AG04450 (cell line): ENCODE measurements around the gene RBM38. TPM values are rescaled to one million over a fixed set of nuclear protein-coding genes. Genes with fewer than 3 reads are reported as not detected.

ENCODE experiments used
- CTCF ChIA-PET: fragments of 300-600, 350-600 bp; formaldehyde crosslinking; extraction: SDS; loops from one replicate; lab custom pipeline; 2022; ENCODE audit warnings: antibody characterized with exemption, inconsistent platforms; lab: Charles Lee
- POLR2A ChIA-PET: fragments of 350-600 bp; formaldehyde crosslinking; extraction: SDS; loops from one replicate; lab custom pipeline; 2021; ENCODE audit warnings: antibody characterized with exemption, inconsistent platforms; lab: Yijun Ruan, JAX
- DNase-seq: peaks from one replicate; pipeline ENCODE4 v3.0.0-alpha.2; 2011; ENCODE audit warnings: low read depth, low spot score
- H3K27ac ChIP-seq: one replicate; pipeline ENCODE4 v1.5.1; 2012; ENCODE audit warnings: low read depth, low read length, control low read depth
- H3K27me3 ChIP-seq: one replicate; pipeline ENCODE4 v1.6.0; 2012; ENCODE audit warnings: low read length; ENCODE audit not compliant: control insufficient read depth, insufficient read depth
- H3K4me3 ChIP-seq: 2 replicates; pipeline ENCODE4 v1.5.1; 2011; ENCODE audit warnings: mild to moderate bottlenecking, low read depth, low read length, control low read depth
- H3K9me3 ChIP-seq: 2 replicates; pipeline ENCODE4 v1.5.1; 2012; ENCODE audit warnings: low read length; ENCODE audit not compliant: control insufficient read depth, insufficient read depth
- polyA plus RNA-seq: library from polyadenylated mRNA; depleted of rRNA; stranded (reverse); fragments of >200 nt; gene quantifications from 2 replicates; pipeline ENCODE4 v1.2.3, GENCODE V29; 2011
- TF ChIP-seq, protein P1 (sequence below): IDR thresholded peaks from 2 replicates; pipeline ENCODE4 v1.5.1; 2011; ENCODE audit warnings: low read depth, low read length, control low read depth, inconsistent platforms

The RBM38 gene
- polyA plus RNA-seq, 1 experiment: 5.2 TPM

DNA sequence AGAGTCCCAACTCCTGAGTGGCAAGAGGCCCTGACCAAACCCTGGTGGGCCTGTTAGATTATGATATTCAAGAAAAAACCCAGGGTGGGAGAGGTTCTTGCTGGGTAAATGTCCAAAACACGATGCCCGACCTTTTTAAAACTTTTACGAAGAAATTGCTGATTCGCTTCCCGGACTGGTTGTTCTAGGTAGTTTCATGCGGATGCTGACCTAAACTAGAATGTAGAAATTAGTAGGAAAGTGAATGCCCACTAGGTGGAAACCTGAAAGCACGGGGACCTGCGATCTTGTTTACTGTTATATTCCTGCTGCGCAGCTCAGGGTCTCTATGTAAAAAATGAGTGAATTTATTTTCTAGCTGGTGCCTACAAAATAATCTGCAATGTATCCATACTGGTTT, 37.8 kb upstream of the RBM38 start:
- POLR2A ChIA-PET: no interaction called here
- TF ChIP-seq, protein P1, sequence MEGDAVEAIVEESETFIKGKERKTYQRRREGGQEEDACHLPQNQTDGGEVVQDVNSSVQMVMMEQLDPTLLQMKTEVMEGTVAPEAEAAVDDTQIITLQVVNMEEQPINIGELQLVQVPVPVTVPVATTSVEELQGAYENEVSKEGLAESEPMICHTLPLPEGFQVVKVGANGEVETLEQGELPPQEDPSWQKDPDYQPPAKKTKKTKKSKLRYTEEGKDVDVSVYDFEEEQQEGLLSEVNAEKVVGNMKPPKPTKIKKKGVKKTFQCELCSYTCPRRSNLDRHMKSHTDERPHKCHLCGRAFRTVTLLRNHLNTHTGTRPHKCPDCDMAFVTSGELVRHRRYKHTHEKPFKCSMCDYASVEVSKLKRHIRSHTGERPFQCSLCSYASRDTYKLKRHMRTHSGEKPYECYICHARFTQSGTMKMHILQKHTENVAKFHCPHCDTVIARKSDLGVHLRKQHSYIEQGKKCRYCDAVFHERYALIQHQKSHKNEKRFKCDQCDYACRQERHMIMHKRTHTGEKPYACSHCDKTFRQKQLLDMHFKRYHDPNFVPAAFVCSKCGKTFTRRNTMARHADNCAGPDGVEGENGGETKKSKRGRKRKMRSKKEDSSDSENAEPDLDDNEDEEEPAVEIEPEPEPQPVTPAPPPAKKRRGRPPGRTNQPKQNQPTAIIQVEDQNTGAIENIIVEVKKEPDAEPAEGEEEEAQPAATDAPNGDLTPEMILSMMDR: 0 out of 2 replicates have a peak, but pooled peaks have one; percentile 3
- H3K9me3 ChIP-seq: no peaks in the 10 kb centered on the region
- no peak for DNase-seq
- H3K4me3 ChIP-seq: no peak overlapping the region
- H3K27ac ChIP-seq: no peak overlapping the region
- CTCF ChIA-PET: no interaction called here
- H3K27me3 ChIP-seq: no peaks in the 10 kb centered on the region

DNA sequence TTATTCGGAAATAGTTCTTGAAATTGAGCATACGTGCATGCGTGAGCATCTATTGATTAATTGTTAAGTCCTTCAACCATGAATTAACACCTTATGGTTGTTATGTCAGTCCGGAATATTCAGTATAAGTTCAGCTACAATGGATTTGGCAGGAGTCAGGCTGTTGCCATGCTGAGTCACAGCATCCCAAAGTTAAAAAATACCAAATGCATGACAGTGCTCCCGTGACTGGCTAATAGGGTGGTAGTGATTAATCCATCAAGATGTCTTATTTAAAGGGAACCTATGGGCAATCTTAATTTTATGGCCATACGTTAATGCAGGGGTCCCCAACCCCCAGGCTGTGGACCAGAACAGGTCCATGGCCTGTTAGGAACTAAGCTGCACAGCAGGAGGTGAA, 29.7 kb upstream of the RBM38 start:
- CTCF ChIA-PET: interaction anchor here (0.7 to 3.5 kb wide), 3 partner anchors 20 to 810 kb away, joined by 3 to 24 read pairs (median 4); no protein-coding TSS in a partner anchor
- DNase-seq: peak; percentile 47
- no peaks in the 10 kb centered on the region for H3K27me3 ChIP-seq
- H3K27ac ChIP-seq: peak overlapping the region; percentile 72
- TF ChIP-seq, protein P1: no peak
- H3K9me3 ChIP-seq: no peaks in the 10 kb centered on the region
- POLR2A ChIA-PET: interaction anchor here (0.8 to 1.4 kb wide), 2 partner anchors 10 to 14 kb away, joined by 3 to 5 read pairs; partner anchors contain the start of gene RAE1
- H3K4me3 ChIP-seq: no peak overlapping the region

DNA sequence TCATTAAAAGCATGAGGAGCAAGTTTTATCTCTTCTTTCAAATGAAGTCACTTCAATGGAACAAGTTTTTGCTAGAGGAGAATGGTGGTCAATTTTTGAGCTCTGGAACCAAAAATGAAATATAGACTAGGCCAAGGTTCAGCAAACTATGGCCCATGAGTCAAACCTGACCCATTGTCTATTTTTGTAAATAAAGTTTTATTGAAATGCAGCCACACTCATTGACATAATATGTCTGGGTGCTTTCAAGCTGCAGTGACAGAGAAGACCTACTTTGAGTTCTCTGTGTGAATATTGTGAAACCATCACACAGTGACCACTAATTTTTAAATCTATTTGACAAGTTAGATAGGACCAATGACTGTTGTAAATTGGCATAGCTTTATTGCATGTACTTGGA, 26.7 kb upstream of the RBM38 start:
- ChIA-PET CTCF (interaction anchor here (1.5 to 3.5 kb wide), 2 partner anchors 17 to 18 kb away, joined by 3 to 24 read pairs; no protein-coding TSS in a partner anchor), POLR2A (no interaction called here)
- no peaks in the 10 kb centered on the region for H3K9me3 ChIP-seq
- no peak overlapping the region for H3K4me3 ChIP-seq
- no peak overlapping the region for H3K27ac ChIP-seq
- TF ChIP-seq, protein P1: no peak
- DNase-seq: no peak
- no peaks in the 10 kb centered on the region for H3K27me3 ChIP-seq

DNA sequence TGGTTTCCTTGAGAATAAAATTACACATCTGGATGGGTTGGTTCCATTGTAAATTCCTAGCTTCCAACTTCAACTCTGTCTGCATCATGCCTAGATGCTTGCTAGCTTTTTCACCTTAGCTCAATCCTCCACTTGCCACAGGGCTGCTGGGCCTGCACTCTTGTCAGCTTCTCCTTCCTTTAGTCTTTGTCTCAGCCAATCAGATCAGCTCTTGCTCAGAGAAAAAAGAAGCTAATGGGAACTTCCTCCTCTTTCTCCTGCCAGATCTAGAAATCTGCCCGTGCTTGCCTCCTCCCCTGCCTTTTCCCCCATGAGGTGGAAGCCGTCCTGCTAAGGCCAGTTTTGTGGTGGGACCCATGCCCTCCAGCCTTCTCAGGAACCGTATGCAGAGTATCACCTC, 21.6 kb upstream of the RBM38 start:
- POLR2A ChIA-PET: no interaction called here
- Histone ChIP-seq H3K27me3 (no peaks in the 10 kb centered on the region), H3K4me3 (no peak overlapping the region), H3K9me3 (no peaks in the 10 kb centered on the region; the same call in 1 of the 2 replicates), H3K27ac (no peak overlapping the region)
- TF ChIP-seq, protein P1: no peak
- CTCF ChIA-PET: interaction anchor here (0.6 to 1.5 kb wide), 3 partner anchors 10 to 102 kb away, joined by 3 to 6 read pairs (median 3); no protein-coding TSS in a partner anchor
- no peak for DNase-seq

DNA sequence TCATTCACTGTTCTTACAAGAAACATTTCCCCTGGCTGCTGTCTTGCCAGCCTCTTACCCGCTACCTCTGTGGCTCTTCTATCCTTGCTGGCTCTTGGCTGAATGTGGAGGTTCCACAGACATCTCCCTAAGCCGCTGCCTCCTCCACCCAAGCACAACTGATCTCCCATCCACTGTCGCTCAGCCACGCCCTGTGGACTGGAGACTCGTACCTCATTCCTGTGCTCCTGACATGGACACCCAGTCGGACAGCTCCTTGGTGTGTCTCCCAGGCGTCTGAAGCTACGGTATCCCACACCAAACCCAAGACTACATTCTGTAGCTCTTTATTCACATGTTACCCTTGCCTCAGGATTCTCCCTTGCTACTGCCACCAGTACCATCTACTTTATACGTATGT, 20.9 kb upstream of the RBM38 start:
- no peak overlapping the region for H3K4me3 ChIP-seq
- POLR2A ChIA-PET: no interaction called here
- no peaks in the 10 kb centered on the region for H3K27me3 ChIP-seq
- no peak for DNase-seq
- no peak overlapping the region for H3K27ac ChIP-seq
- TF ChIP-seq, protein P1: no peak
- H3K9me3 ChIP-seq: no peaks in the 10 kb centered on the region; the same call in 1 of the 2 replicates
- CTCF ChIA-PET: interaction anchor here (1.5 kb wide), 1 partner anchor 11 kb away, joined by 6 read pairs; no protein-coding TSS in a partner anchor
